Measurements from ENCODE around the gene C16orf96. TPM values are rescaled to one million over a fixed set of nuclear protein-coding genes. Genes with fewer than 3 reads are reported as not detected.

The C16orf96 gene
- total RNA-seq, 1 donor from 2014 or later = 0.11 TPM

DNA sequence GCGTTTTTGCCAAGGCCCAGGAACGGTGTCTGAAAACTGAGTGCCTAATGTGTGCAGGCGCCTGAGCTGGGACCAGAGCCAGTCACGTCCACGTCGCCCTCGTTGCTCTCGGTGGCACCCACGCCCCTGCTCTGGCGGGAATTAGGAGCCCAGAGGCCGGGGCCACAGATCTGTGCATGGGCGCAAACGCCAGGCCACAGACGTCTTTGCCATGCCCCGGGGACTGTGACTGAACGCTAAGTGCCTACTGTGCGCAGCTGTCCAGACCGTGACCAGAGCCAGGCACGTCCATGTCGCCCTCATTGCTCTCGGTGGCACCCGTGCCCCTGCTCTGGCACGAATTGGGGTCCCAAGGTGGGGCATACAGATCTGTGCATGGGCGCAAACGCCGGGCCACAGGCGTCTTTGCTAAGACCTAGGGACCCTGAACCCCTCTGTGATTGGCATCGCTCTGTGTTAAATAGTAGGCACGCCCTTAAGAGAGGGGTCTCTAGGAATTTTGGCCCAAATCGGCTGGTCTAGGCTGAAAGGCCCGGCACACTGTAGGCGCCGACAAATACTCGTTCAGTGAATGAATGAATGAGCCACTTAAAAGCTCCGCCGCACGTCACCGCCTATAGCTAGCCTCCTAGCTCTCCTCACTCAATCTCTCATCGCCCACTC lies 59.4 kb downstream of the C16orf96 start:
- no peak for DNase-seq (ENCODE audit: low read depth)

DNA sequence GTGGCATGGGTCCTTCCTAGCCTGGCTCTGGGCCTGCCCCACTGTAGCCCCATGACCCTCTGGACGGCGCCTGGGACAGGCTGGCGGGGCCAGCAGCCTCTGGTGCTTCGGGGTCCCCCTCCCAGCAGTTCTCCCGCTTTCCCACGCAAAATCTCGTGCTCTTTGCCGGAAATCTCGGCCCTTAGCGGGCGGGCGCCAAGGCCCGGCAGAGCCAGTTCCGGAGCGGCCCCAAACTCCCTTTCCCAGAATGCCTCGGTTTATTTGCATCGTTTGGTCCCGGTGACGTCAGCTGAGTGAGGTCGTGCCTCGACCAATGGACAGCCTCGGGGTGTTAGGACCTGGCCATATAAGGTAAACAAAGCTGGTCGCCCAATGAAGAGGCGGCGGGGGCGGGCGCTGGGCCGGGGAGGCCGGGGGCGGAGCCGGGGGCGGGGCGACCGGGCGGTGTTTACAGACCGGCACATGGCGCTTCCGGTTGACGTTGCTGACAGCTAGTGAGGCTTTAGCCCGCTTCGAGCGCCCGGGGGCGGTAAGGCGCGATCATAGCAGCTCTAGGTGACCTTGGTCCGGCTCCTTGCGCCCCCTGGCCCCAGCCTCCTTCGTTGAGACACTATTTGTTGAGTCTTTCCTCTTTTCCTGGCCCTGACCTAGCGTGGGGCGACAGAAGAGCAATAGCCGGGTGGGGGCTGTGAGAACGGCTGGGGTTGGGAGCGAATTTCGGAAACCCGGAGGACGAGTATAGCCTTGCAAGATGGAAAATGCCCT lies 60.1 kb downstream of the C16orf96 start:
- peak; percentile 100 for DNase-seq (ENCODE audit: low read depth)

DNA sequence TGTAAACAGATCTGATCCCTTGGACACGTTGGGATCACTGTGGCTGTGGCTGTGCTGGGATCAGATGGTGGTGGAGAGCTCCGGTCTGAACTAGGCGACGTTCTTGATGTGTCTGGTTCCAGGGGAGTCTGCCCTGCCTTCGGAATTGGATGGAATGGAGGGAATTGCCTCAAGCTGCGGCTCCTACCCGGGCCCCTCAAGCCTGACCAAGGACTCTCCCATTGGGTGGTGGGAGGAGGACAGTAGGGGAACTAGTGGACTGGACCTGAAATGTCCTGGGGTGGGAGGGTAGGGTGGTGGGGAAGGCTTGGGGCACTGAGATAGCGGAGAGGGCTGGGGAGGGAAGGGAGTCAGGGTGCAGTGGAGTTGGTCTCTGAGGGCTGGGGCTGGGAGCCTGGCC lies 61.7 kb downstream of the C16orf96 start:
- DNase-seq (ENCODE audit: low read depth) = no peak

DNA sequence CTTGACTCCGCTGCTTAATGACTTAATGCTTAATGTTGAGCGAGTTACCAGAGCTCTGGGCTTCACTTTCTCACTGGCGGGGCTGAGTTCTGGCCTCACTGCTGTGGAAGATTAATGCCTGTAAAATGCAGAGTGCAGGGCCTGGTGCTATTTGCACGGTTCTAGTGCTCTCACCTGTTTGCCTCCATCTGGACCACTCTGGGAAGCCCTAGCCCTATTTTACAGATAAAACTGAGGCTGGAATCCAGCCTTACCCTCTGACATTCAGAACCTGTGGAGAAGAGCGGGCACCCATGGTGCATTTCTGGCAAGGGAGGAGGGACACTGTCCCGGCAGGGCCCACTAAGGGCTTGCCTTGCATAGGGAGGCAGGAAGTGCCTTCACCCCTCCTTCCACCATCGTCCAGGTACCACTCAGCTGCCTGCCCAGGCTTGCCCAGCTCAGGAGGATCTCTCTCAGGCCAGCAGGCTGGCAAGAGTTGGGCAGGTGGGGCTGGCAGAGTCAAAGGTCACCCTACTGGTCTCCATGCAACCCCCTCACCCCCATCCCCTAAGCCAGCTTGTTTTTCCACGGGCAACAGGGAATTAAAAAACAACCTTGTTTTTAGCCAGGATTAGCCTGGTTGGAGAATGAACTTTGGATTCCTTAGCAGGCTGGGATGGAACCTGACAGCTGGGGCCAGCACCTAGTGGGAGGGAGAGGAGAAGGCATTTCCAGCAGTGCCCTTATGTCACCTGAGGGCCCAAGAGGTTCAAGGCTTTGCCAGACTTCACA lies 62.7 kb downstream of the C16orf96 start:
- no peak for DNase-seq (ENCODE audit: low read depth)

DNA sequence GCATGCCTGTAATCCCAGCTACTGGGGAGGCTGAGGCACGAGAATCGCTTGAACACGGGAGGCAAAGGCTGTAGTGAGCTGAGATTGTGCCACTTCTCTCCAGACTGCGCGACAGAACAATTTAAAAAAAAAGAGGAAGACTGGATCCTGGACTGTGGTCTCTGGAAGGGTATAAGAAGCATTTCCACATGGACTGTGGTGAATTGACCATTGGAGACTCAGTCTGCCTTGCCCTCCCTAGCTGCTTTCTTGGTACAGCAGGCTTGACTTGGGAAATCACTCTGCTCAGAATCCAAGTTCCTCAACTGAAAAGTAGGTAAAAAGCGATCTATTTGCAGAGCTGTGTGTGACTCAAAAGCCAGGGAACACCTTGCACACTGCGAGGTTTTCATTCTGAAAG lies 67.5 kb downstream of the C16orf96 start:
- DNase-seq (ENCODE audit: low read depth) = no peak

DNA sequence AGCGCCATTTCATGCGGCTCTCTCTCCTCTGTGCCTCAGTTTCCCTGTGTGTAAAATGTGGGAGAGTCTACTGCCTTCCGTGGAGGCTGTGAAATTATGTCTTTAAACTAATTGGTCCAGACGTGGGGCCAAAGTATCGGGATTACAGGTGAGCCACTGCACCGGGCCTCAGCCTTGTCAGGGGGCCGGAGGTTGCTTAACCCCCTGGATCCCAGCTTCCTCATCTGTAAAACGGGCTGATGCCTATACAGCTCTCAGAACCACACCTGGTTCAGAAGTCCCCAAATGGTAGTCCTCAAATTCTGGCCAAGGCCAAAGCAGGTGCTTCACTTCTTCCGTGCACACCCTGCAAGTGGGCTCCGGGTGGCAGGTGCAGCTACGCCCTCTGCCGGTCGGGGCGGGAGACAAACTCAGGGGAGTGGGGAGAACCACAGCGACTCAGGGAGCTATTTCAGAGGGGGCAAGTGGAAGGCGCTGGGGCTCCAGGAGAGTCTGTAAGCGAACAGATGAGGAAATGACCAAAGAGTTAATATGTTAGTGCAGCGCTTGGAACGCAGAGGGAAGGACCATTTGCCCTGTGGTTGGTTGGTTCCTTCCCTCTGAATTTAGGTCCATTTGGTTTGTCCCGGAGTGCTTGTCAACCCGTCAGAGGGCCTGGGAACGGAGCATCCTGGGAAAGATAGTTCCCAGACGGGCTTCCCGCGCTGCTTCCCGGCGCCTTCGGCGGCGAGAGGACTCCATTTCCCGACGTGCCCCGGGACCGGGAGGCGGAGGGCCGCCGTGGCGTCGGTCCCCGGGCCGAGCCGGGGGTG lies 68.1 kb downstream of the C16orf96 start, which contains the start of gene MGRN1:
Gene MGRN1, plus strand, starts transcription at position 812 of the 812 bp plus-strand sequence. CDS start 135 bp downstream, outside the sequence.
- peak; percentile 99 for DNase-seq (ENCODE audit: low read depth)

DNA sequence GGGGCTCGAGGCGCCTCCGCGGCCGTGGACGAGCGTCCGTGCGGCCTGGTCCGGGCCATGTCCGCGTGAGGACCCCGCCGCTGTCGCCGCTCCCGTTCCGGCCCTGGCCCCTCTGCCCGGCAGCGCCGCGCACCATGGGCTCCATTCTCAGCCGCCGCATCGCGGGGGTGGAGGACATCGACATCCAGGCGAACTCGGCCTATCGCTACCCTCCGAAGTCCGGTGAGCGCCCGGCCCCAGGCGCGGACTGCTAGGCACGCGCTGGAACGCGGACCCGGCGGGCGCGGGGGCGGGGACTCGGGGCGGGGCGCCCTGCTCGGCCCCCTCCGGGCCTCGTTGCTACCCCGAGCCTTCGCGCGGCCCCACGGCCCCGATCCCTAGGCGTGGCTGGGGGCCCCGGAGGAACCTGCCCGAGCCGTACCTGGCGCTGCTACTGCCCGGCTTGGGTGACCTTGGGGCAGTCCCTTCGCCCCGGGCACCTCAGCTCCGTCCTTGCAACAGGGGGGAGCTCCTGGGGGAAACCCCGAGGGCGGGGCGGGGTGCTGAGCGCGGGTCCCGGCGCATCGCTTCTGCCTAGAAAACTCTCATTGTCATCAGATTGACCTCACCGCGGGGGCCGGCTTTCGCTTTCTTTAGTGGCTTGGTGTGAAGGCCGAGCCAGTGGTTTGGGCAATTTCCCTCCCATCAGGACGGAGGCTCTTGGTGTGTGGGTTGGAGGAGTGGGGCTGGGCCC lies 68.9 kb downstream of the C16orf96 start:
- peak; percentile 57 for DNase-seq (ENCODE audit: low read depth)

DNA sequence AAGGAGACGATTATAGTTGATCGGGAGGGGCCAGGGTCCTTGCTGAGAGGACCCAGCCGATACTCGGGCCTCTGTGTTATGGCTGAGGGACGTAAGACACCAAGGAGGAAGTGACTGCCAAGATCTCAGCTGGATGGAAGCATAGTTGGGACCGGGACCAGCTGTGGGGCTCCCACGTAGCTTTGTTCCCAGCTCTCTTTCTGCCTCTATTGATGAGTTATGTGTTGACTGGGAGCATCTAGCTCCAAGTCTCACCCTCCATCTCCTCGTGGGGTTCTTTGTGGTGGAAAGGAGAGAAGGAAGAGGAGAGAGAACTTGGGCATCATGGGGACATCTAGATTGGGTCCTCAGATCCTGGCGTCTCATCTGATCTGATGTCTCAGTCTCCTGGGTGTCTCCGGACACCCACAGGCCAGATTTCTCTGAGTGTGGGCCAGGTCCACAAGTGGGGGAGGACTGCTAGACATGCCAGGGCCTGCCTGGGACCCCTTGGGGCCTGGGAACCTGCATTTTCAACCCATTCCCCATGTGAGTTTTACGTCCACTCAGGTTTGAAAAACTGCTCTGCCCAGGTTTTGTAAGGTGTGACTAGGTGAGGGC lies 69.5 kb downstream of the C16orf96 start:
- DNase-seq (ENCODE audit: low read depth) = no peak

DNA sequence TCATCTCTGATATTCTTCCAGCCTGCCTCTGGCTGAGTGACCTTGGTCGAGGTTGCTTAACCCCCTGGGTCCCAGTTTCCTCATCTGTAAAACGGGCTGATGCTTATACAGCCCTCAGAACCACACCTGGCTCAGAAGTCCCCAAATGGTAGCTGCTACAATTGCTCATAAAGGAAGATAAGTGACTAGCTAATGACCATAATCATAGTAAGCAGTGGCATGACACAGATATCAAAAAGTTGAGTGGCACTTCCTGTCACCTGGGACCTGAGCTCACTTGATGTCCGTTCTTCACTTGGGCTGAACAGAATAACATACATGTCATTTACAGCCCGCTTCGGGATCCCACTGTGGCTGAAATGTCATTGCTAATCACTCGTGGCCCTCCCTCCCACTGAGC lies 70.3 kb downstream of the C16orf96 start:
- DNase-seq (ENCODE audit: low read depth) = no peak

DNA sequence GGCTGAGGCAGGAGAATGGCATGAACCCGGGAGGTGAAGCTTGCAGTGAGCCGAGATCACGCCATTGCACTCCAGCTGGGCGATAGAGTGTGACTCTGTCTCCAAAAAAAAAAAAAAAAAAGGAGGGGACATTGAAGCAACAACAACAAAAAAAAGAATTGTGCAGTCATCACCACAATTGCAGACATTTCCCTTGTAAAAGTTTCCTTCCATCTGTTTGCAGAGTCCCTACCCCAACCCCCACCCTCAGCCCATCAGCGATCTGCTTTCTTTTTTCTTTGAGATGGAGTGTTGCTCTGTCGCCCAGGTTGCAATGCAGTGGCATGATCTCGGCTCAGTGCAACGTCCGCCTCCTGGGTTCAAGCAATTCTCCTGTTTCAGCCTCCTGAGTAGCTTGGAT lies 72.1 kb downstream of the C16orf96 start:
- no peak for DNase-seq (ENCODE audit: low read depth)

DNA sequence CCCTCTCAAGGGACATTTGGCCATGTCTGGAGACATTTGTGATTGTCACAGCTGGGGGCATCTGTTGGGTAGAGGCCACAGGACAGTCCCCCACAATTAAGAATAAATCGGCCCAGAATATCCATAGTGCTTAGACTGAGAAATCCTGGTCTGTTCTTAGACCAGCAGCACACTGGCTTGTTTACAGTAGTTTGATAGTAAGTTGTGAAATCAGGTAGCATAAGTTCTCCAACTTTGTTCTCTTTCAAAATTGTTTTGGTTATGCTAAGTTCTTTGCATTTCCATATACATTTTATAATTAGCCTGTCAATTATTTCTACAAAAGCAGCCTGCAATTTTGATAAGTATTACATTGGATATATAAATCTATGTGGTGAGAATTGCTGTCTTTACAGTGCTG lies 75.3 kb downstream of the C16orf96 start:
- DNase-seq (ENCODE audit: low read depth) = no peak

DNA sequence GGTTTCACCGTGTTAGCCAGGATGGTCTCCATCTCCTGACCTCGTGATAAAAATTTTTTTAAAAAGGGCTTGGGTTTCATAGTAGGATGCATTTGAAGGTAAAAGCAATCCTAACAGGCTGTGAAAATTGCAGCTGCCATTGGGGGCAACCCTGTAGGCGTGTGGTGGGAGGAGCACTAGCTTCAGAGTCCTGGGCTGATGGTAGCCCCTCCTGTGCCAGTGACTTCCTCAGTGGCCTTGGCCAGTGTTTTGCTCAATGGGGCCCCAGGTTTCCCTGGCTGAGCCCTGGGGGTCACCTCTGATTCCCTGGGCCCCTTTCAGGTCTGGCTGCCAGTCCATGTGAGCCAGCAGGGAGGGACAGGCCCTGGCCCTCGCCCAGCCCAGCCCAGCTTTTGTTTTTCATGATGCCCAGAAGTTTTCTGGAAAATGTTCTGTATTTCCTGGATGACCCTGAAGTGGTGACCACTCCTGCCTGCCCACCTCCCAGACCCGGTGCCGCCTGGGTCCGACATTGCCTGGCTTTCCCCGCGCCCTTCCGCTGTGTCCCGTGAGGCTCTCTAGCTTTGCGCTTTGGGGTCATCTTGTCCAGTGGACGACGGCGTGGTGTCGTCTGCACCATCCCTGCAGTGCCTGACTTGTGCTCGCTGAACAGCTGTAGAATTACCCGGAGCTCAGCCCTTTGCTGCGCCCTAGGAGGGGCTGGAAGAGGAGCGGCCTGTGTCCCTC lies 77.9 kb downstream of the C16orf96 start:
- no peak for DNase-seq (ENCODE audit: low read depth)

DNA sequence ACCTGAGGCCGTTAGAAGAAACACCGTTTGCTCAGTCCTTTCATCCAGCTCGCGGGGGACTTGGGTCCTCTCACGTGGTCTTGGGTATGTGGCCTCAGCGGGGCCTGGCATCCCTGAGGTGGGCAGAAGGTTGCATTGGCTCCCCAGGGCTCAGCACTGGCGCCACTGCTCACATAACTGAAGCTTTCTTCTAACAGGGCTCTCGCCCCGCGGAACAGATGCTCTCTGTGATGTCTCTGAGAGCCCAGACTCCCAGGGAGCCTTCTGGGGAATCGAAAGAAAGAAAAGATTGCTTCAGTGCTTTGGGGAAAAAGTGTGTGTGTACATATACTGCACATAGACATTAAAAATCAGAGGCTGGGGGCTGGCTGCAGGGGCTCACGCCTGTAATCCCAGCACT lies 78.6 kb downstream of the C16orf96 start:
- no peak for DNase-seq (ENCODE audit: low read depth)

DNA sequence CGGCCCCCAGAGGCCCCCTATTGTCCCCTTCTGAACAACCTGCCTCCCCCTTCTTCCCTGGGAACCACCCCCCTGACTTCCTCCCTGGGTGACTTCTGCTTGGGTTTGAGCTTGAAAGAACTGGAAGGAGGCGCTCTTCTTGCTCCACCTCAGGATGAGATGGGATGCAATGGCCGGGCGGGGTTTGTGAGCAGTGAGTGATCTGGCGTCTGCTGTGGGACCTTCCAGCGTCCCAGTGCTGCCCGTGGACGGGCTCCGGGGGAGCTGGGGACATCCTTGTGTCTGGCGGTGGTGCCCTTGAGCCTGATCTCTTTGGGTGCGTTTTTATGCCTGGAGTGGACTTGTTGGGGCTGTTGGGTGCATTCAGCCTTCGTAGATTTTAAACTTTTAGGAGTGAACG lies 80.1 kb downstream of the C16orf96 start:
- DNase-seq (ENCODE audit: low read depth) = no peak

DNA sequence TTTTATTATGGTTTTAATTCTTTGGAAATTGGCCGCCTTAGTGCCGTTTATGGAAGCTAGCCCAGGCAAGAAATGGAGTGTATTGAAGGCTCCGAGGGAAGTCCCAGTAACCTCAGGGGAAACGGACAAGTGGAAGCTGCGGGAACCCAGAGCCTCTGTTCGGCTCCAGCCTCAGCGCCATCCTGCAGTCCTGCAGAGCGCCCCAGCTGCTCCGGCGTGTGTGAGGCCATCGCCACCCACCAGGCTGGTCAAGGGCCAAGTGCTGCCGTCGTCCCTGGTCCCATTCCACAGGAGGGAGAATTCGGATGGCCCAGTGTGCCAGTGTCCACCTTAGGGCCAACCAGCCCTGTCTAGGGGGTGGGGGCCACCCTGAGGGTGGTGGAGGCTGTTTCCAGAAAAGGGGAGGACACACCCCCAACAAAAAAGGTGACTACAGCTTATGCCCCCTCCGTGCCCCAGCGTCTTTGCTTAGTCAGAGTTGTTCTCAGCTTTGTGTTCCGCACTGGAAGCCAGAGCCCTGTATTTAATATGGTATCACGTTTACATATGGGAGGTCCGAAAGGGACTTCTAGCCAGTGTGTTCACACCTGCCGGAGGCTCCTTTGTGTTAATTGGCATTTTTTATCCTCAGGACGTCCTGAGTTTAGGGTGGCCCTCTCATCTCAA lies 81.5 kb downstream of the C16orf96 start:
- DNase-seq (ENCODE audit: low read depth) = no peak

DNA sequence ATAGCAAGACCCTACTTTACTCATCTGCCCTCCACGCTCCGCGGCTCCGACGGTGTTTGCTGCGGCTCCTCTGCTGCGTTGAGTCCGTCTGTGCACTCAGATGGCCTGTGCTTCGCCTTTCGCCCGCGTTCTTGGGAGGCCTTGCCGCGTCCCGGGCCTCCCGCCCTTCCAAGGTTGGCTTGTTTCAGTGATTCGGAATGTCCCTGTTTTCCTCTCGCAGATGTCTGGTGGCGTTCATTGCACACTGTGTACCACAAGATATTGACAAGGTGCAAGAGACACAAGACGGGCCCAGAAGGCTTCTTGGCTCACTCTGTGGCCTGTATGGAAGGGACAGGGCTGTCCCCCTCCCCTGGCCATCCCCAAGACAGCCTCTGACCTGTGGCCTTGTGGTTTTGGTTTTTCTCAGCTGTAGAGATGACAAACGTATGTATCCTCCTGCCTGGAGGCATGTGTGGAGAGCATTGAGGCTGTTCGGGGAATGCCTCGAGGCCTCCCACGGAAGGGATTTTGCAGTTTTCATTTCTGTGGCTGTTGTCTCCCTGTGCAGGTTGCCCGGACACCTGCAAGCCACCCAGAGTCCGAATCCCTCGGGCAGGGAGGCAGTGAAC lies 83.9 kb downstream of the C16orf96 start:
- peak; percentile 35 for DNase-seq (ENCODE audit: low read depth)

DNA sequence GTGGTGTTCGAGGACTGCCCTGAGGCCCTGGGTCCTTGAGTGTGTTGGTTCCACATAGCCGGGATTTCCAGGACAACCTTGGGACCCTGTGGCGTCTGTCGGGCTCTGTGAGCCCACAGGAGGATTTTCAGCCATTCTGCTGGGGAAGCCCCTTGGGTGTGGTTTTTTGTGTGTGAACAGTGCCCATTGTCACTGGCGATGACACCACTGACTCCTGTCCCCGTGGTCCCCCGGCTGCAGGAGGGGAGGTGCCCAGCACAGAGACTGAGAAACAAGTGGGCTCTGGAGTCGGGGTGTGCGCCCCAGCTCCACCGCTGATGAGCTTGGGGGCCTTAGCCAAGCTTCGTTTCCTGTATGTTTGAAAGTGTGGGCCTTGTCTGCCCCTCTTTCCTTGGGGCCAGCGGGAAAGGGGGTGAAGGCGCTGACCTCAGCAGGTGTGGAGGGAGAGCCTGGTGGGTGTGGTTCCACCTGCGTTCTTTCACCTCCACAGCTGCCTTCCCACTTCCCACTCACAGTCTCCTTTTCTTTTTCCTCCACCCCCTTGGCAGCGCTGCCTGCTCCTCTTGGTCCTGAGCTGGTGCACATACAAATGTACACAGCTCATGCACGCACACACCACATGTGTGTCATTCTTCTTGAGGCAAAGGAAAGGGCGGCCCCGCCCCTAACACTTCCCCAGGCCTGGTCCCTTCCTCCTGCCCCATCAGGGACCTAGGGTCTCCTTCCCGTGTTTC lies 84.6 kb downstream of the C16orf96 start:
- DNase-seq (ENCODE audit: low read depth) = no peak

DNA sequence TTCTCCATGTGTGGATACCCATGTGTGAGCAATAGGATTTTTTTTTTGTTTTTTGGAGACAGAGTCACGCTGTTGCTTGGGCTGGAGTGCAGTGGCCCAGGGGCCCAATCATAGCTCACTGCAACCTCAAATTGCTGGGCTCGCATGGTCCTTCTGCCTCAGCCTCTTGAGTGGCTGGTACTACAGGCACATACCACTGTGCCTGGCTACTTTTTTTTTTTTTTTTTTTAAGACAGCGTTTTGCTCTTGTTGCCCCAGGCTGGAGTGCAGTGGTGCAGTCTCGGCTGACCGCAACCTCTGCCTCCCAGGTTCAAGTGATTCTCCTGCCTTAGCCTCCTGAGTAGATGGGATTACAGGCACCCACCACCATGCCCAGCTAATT lies 85.2 kb downstream of the C16orf96 start:
- no peak for DNase-seq (ENCODE audit: low read depth)
